AG20443 (cell line): ENCODE results near the gene WWOX.
"Not testable (repeated sequence)": the region's sequence is repeated elsewhere in the genome, so short reads cannot be mapped to it uniquely, and the experiment has no call there.

Source experiments
- DNase-seq: peaks from one replicate; pipeline ENCODE4 v3.0.0; 2012; ENCODE audit warnings: low spot score, mixed read lengths

WWOX gene

GRCh38 chr16:78691746-78692145 lies 592.3 kb downstream of the WWOX start:
- not testable (repeated sequence) for DNase-seq

GRCh38 chr16:78693496-78693895 lies 594.0 kb downstream of the WWOX start:
- no peak for DNase-seq

- DNase-seq = no peak
Observed at GRCh38 chr16:78694414-78694813, 595.0 kb downstream of the WWOX start.

- DNase-seq = no peak
Observed at GRCh38 chr16:78695391-78695790, 595.9 kb downstream of the WWOX start.

GRCh38 chr16:78696797-78697196 lies 597.3 kb downstream of the WWOX start:
- no peak for DNase-seq

- DNase-seq = no peak
Observed at GRCh38 chr16:78697426-78697825, 598.0 kb downstream of the WWOX start.

GRCh38 chr16:78703936-78704335 lies 604.5 kb downstream of the WWOX start:
- no peak for DNase-seq

- DNase-seq = no peak
Observed at GRCh38 chr16:78704416-78704815, 605.0 kb downstream of the WWOX start.

GRCh38 chr16:78705694-78706093 lies 606.2 kb downstream of the WWOX start:
- DNase-seq = no peak

GRCh38 chr16:78706637-78707036 lies 607.2 kb downstream of the WWOX start:
- DNase-seq = no peak

GRCh38 chr16:78709137-78709884 lies 609.9 kb downstream of the WWOX start:
- DNase-seq = no peak

- no peak for DNase-seq
Observed at GRCh38 chr16:78715106-78715505, 615.7 kb downstream of the WWOX start.

- no peak for DNase-seq
Observed at GRCh38 chr16:78715673-78716072, 616.2 kb downstream of the WWOX start.

GRCh38 chr16:78718141-78718540 lies 618.7 kb downstream of the WWOX start:
- no peak for DNase-seq

- no peak for DNase-seq
Observed at GRCh38 chr16:78720416-78720815, 621.0 kb downstream of the WWOX start.

- DNase-seq = no peak
Observed at GRCh38 chr16:78727536-78727935, 628.1 kb downstream of the WWOX start.

GRCh38 chr16:78729687-78730086 lies 630.2 kb downstream of the WWOX start:
- no peak for DNase-seq

- no peak for DNase-seq
Observed at GRCh38 chr16:78731785-78732184, 632.3 kb downstream of the WWOX start.

- DNase-seq = no peak
Observed at GRCh38 chr16:78732696-78733095, 633.2 kb downstream of the WWOX start.

- no peak for DNase-seq
Observed at GRCh38 chr16:78735337-78735736, 635.9 kb downstream of the WWOX start.

- DNase-seq = no peak
Observed at GRCh38 chr16:78737630-78738029, 638.2 kb downstream of the WWOX start.

- no peak for DNase-seq
Observed at GRCh38 chr16:78738557-78738956, 639.1 kb downstream of the WWOX start.

GRCh38 chr16:78740269-78740668 lies 640.8 kb downstream of the WWOX start:
- DNase-seq = no peak
